Measurements from ENCODE around the gene NR6A1. TPM values are rescaled to one million over a fixed set of nuclear protein-coding genes. Genes with fewer than 3 reads are reported as not detected.

Gene NR6A1
- total RNA-seq, 1 experiment from 2014 or later, result 99.3 TPM

GRCh38 chr9:124492818-124493217 is 278.3 kb downstream of the NR6A1 start:
- no peak overlapping the region for H2AK5ac ChIP-seq (ENCODE audit: insufficient read length, low read length)

More at GRCh38 chr9:124492818-124493217, 278.3 kb downstream of the NR6A1 start:
- no peak overlapping the region for H4K91ac ChIP-seq (ENCODE audit: insufficient read length, low read depth, low read length)
- no peak overlapping the region for H3K9ac ChIP-seq (ENCODE audit: extremely low read depth, insufficient read length, low read length)
- H3K79me1 ChIP-seq (ENCODE audit: insufficient read depth, low read depth, low read length, poor library complexity, severe bottlenecking), result no peaks in the 10 kb centered on the region
- no peaks in the 10 kb centered on the region for H3K79me2 ChIP-seq (ENCODE audit: insufficient read depth, low read length)
- no peak overlapping the region for H3K4me2 ChIP-seq (ENCODE audit: insufficient read depth, insufficient read length, low read length)
- no peak overlapping the region for H4K8ac ChIP-seq (replicated peaks; ENCODE audit: insufficient read length, low read depth, low read length)
- no peak overlapping the region for H2BK120ac ChIP-seq (ENCODE audit: low read depth, low read length, poor library complexity, severe bottlenecking)
- no peak overlapping the region for H3K4ac ChIP-seq (ENCODE audit: low read depth, low read length)
- no peaks in the 10 kb centered on the region for H3K27me3 ChIP-seq (ENCODE audit: insufficient read depth, low read length)
- H2BK5ac ChIP-seq (ENCODE audit: insufficient read length, low read length), result no peak overlapping the region
- peaks cover 25% of the 10 kb centered on the region for H3K27me3 Mint-ChIP-seq (ENCODE audit: low read depth)
- no peak overlapping the region for H4K5ac ChIP-seq (ENCODE audit: insufficient read length, low read depth, low read length)
- H2BK12ac ChIP-seq (ENCODE audit: insufficient read length, low read depth, low read length), result no peak overlapping the region
- H3K56ac ChIP-seq (ENCODE audit: insufficient read length, low read depth, low read length), result no peak overlapping the region
- no peaks in the 10 kb centered on the region for H3K9me3 Mint-ChIP-seq
- H2AFZ ChIP-seq (ENCODE audit: low read length), result no peak overlapping the region
- no peak overlapping the region for H3K4me3 Mint-ChIP-seq
- no peak overlapping the region for H3T11ph ChIP-seq (ENCODE audit: low read length)
- H3K4me1 ChIP-seq (ENCODE audit: insufficient read depth, low read length), result no peaks in the 10 kb centered on the region
- WGBS (ENCODE audit: extremely low coverage, insufficient read length, low lambda C conversion rate), result no CpG with 5 or more reads among the region's 19 CpGs
- no peak overlapping the region for H2BK15ac ChIP-seq (ENCODE audit: low read depth, low read length)
- H3K18ac ChIP-seq (ENCODE audit: insufficient read length, low read depth, low read length), result no peak overlapping the region
- peaks cover 10 to 32% of the 10 kb centered on the region in 2 experiments for H3K4me1 Mint-ChIP-seq
- no peak overlapping the region for H3K27ac Mint-ChIP-seq
- no peak overlapping the region for H3K14ac ChIP-seq (ENCODE audit: insufficient read depth, low read length)
- no peaks in the 10 kb centered on the region for H4K20me1 ChIP-seq (ENCODE audit: control insufficient read depth, insufficient read depth, insufficient read length)
- no peak overlapping the region for H2BK20ac ChIP-seq (ENCODE audit: low read depth, low read length, poor library complexity, severe bottlenecking)
- H3K23ac ChIP-seq (ENCODE audit: insufficient read length, low read depth, low read length), result no peak overlapping the region
- no peak for DNase-seq
- H3K27ac ChIP-seq (ENCODE audit: insufficient read length, low read depth, low read length), result no peak overlapping the region
- H3K9me3 ChIP-seq (ENCODE audit: control insufficient read depth, low read depth, low read length), result no peaks in the 10 kb centered on the region
- no peak for TF ChIP-seq CTCF (conservative IDR thresholded peaks at IDR 0.05)
- no peaks in the 10 kb centered on the region for H3K23me2 ChIP-seq (ENCODE audit: insufficient read length, low read depth, low read length, poor library complexity, severe bottlenecking)
- no peaks in the 10 kb centered on the region for H3K36me3 Mint-ChIP-seq (ENCODE audit: insufficient read depth in 1 of 3, low read depth in 3 of 3)

Measured in H9 (cell line).